Measurements from ENCODE around the gene MEIKIN.
A peak's percentile ranks its signal among the peaks of the same experiment; 100 is the strongest.

MEIKIN gene

DNA sequence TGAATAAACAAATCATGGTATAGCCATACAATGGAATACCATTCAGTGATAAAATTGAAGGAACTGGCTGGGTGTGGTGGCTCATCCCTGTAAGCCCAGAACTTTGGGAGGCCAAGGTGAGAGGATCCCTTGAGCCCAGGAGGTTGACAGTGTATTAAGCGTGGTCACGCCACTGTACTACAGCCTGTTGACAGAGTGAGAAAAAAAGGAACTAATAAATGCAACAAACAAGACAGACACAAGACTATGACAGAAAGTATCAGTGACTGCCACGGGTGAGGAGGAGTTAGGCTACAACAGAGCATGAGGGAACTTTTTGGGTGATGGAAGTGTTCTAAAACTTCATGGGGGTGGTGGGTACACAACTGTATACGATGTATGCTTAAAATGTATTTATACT, 150.9 kb downstream of the MEIKIN start:
- no peak for TF ChIP-seq Cebpa-rat (IDR thresholded peaks at IDR 0.05)
- Histone ChIP-seq H3K27ac (no peak overlapping the region), H4K20me1 (peaks cover 68% of the 10 kb centered on the region), H3K27me3 (no peaks in the 10 kb centered on the region), H3K9ac (no peak overlapping the region), H3K4me3 (no peak overlapping the region), H3K4me1 (peaks cover 32% of the 10 kb centered on the region), H3K4me2 (peak overlapping the region; percentile 85), H3K9me3 (0 out of 2 replicates have a peak, but pooled peaks cover 8% of the 10 kb centered on the region), H3K36me3 (peaks cover 2% of the 10 kb centered on the region; the same call in 1 of the 2 replicates)

DNA sequence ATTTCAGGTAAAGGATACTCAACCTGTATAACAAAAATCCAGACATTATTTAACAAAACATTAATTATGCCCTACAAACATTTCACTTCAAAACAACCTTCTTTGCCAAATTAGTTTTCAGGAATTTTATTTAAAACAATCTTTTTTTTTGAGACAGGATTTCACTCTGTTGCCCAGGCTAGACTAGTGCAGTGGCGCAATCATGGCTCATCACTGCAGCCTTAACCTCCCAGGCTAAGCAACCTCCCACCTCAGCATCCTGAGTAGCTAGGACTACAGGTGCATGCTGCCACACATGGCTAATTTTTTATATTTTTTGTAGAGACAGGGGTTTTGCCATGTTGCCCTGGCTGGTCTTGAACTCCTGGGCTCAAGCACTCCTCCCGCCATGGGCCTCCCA, 152.6 kb downstream of the MEIKIN start:
- Histone ChIP-seq H3K36me3 (peaks cover 5% of the 10 kb centered on the region; the same call in 1 of the 2 replicates), H4K20me1 (peaks cover 85% of the 10 kb centered on the region)

DNA sequence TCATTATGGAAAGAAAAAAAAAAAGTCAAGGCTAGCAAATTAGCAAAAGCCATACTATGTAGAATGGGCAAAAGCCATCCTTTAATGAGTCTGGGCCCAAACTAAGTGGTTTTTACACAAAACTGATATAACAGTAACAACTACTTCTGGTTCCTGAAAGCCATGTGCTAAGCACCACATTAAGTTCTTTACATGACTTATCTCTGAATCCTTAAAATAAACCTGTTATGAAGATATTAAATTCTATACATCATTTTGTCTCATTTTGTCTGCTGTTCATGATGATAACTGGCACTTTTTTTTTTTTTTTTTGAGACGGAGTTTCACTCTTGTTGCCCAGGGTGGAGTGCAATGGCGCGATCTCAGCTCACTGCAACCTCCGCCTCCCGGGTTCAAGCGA, 153.6 kb downstream of the MEIKIN start:
- Histone ChIP-seq H4K20me1 (peaks cover 95% of the 10 kb centered on the region), H3K4me1 (peaks cover 24% of the 10 kb centered on the region), H3K27me3 (no peaks in the 10 kb centered on the region), H3K36me3 (peaks cover 9% of the 10 kb centered on the region; the same call in 1 of the 2 replicates), H3K4me3 (no peak overlapping the region), H3K4me2 (no peak overlapping the region), H3K27ac (no peak overlapping the region), H3K9ac (no peak overlapping the region), H3K9me3 (peaks cover 14% of the 10 kb centered on the region; the same call in 1 of the 2 replicates)
- no peak for TF ChIP-seq Cebpa-rat (IDR thresholded peaks at IDR 0.05)

More for the DNA sequence above, 152.6 kb downstream of the MEIKIN start:
- no peak overlapping the region for H3K27ac ChIP-seq
- H3K4me3 ChIP-seq: no peak overlapping the region
- peaks cover 14% of the 10 kb centered on the region; the same call in 1 of the 2 replicates for H3K9me3 ChIP-seq
- no peak overlapping the region for H3K4me2 ChIP-seq
- H3K9ac ChIP-seq: no peak overlapping the region
- no peaks in the 10 kb centered on the region for H3K27me3 ChIP-seq
- no peak for TF ChIP-seq Cebpa-rat (IDR thresholded peaks at IDR 0.05)
- H3K4me1 ChIP-seq: peaks cover 29% of the 10 kb centered on the region

DNA sequence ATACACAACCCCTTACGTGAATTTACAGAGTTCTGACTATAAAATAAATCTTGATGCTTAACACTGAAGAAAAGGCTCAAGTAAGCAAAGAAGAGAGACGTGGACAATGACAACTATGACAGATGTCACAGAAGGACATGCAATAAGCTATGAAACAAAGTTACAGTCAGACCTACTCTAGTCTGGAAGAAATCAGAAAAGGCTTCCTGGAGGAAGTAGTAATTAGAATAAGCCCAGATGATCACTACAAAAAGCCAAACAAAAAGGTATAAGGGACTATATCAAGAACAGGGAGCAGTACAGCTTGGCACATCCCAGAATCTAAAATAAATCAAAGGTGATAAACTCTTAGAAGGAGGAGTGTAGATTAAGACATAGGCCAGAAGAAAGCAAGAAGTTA, 154.9 kb downstream of the MEIKIN start:
- H3K9me3 ChIP-seq: peaks cover 14% of the 10 kb centered on the region; the same call in 1 of the 2 replicates
- no peak overlapping the region for H3K27ac ChIP-seq
- H4K20me1 ChIP-seq: peaks cover 100% of the 10 kb centered on the region
- peaks cover 21% of the 10 kb centered on the region for H3K4me1 ChIP-seq
- no peak overlapping the region for H3K4me3 ChIP-seq
- H3K36me3 ChIP-seq: peaks cover 9% of the 10 kb centered on the region; the same call in 1 of the 2 replicates
- no peaks in the 10 kb centered on the region for H3K27me3 ChIP-seq
- H3K9ac ChIP-seq: no peak overlapping the region
- H3K4me2 ChIP-seq: no peak overlapping the region
- no peak for TF ChIP-seq Cebpa-rat (IDR thresholded peaks at IDR 0.05)

DNA sequence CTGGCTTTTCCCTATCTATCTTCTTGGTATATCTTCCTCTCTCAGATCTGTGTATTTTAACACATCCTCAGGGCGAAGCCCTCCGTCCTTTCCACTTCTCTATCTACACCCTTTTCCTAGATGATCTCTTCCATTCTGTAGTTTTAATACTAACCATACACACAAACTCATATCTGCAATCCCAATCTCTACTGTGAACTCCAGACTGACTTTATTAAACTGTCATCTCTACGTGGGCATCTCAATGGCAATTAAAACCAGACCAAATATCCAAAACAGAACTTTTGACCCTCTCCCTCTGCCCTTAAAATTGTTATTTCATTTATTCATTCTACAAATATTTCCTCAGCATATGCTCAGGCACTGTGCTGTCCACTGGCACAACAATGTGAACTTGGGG, 155.7 kb downstream of the MEIKIN start:
- Histone ChIP-seq H3K9ac (no peak overlapping the region), H3K4me2 (no peak overlapping the region), H3K9me3 (peaks cover 14% of the 10 kb centered on the region; the same call in 1 of the 2 replicates), H3K27me3 (no peaks in the 10 kb centered on the region), H4K20me1 (peaks cover 97% of the 10 kb centered on the region), H3K4me1 (peaks cover 13% of the 10 kb centered on the region), H3K4me3 (no peak overlapping the region), H3K36me3 (peaks cover 9% of the 10 kb centered on the region; the same call in 1 of the 2 replicates), H3K27ac (no peak overlapping the region)
- no peak for TF ChIP-seq Cebpa-rat (IDR thresholded peaks at IDR 0.05)

DNA sequence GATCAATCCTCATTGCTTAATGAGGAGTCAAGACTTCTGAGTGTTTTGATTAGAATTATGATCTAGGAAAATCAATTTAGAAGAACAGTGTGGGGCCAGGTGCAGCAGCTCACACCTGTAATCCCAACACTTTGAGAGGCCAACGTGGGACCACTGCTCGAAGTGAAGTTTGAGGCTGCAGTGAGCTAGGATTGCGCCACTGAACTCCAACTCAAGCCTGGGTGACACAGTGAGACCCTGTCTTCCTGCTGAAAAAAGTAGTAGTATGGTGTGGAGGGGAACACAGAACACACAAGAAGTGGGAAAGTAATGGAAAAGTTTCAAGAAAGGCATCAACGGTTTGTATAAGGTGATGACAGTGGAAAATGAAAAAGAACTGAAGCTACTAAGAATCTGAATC, 157.7 kb downstream of the MEIKIN start:
- no peak for TF ChIP-seq Cebpa-rat (IDR thresholded peaks at IDR 0.05)
- Histone ChIP-seq H3K4me3 (no peak overlapping the region), H4K20me1 (peaks cover 90% of the 10 kb centered on the region), H3K4me2 (no peak overlapping the region), H3K27ac (no peak overlapping the region), H3K9me3 (peaks cover 16% of the 10 kb centered on the region), H3K36me3 (peaks cover 11% of the 10 kb centered on the region), H3K9ac (no peak overlapping the region), H3K27me3 (no peaks in the 10 kb centered on the region), H3K4me1 (no peaks in the 10 kb centered on the region)

DNA sequence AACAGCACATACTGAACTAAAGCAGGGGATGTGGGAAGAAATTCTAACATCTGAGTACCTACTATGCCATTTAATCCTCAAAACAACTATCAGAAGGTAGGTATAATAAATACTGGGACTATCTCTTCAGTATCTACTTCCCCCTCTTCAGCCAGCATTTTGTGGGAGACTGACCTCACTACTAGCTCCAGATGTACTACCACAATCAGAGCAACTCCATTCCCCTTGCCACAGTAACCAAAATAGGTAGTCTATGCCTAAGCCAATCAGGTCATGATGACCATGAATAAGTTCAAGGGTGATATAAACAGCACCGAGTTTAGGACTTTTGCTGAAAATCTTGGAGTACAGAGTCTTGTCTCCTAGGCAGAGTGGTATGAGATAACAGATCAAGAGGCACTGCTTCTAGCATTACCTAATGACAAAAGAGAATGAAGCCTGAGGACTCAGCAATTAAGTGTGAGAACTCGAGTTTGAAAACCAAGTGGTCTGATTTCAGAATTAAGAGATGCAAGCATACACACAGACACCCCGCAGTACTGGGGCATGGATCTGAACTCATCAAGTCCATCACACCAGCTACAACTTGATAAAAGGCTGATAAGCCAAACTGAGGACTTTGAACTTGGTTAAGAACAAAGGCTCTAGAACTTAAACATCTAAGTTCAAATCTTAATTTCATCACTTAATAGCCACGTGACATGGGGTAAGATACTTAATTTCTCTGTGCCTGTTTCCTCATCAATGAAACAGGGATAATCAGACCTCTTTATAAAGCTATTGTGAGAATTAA, 158.4 kb downstream of the MEIKIN start:
- no peak overlapping the region for H3K4me2 ChIP-seq
- H3K27ac ChIP-seq: no peak overlapping the region
- H3K4me1 ChIP-seq: no peaks in the 10 kb centered on the region
- H3K36me3 ChIP-seq: peaks cover 16% of the 10 kb centered on the region
- H4K20me1 ChIP-seq: peaks cover 86% of the 10 kb centered on the region
- H3K9ac ChIP-seq: no peak overlapping the region
- H3K27me3 ChIP-seq: no peaks in the 10 kb centered on the region
- no peak for TF ChIP-seq Cebpa-rat (IDR thresholded peaks at IDR 0.05)
- peaks cover 21% of the 10 kb centered on the region for H3K9me3 ChIP-seq
- H3K4me3 ChIP-seq: no peak overlapping the region

DNA sequence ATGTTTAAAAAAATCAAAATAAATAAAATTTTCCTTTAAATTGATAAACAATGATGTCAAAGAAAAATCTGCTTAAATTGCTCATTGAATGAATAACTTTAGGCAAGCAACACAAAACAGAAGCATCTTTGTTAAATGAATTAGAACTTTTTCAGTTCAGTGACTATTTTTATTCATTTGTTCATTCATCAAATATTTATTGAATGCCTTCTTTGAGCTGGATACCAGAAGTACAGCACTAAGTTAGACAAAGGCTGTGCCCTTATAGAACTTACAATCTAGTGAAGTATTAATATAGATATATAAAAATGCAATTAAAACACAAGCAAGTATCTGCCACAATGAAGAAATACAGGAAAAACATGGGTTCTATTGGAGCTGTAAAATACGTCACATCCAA, 159.4 kb downstream of the MEIKIN start:
- H3K4me2 ChIP-seq: no peak overlapping the region
- peaks cover 86% of the 10 kb centered on the region for H4K20me1 ChIP-seq
- H3K36me3 ChIP-seq: peaks cover 27% of the 10 kb centered on the region
- H3K4me3 ChIP-seq: no peak overlapping the region
- H3K27ac ChIP-seq: no peak overlapping the region
- H3K4me1 ChIP-seq: no peaks in the 10 kb centered on the region
- H3K9ac ChIP-seq: no peak overlapping the region
- peaks cover 32% of the 10 kb centered on the region for H3K9me3 ChIP-seq
- TF ChIP-seq Cebpa-rat (IDR thresholded peaks at IDR 0.05): no peak
- H3K27me3 ChIP-seq: no peaks in the 10 kb centered on the region

DNA sequence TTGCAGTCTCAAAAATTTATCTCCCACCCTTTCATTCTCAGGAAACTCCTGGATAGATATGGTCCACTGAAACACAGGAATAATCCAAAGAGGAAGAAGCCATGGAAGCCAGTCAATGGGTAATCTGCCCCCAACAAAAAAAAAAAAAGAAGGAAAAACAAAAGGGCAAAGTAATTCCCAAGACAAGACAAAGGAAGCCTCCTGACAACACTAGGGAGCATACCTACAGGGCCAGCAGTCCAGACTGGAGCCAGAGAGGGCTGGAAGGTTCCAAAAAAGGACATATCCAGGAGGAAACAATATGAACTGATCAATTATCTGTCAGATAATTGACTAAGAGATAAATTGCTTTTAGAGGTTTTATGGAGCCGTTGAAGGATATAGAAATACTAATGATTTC, 161.6 kb downstream of the MEIKIN start:
- Histone ChIP-seq H3K9me3 (peaks cover 34% of the 10 kb centered on the region), H3K9ac (no peak overlapping the region), H3K4me1 (no peaks in the 10 kb centered on the region), H3K4me3 (no peak overlapping the region), H3K27me3 (no peaks in the 10 kb centered on the region), H4K20me1 (peaks cover 74% of the 10 kb centered on the region), H3K4me2 (no peak overlapping the region), H3K36me3 (peaks cover 28% of the 10 kb centered on the region), H3K27ac (no peak overlapping the region)
- TF ChIP-seq Cebpa-rat (IDR thresholded peaks at IDR 0.05): no peak

DNA sequence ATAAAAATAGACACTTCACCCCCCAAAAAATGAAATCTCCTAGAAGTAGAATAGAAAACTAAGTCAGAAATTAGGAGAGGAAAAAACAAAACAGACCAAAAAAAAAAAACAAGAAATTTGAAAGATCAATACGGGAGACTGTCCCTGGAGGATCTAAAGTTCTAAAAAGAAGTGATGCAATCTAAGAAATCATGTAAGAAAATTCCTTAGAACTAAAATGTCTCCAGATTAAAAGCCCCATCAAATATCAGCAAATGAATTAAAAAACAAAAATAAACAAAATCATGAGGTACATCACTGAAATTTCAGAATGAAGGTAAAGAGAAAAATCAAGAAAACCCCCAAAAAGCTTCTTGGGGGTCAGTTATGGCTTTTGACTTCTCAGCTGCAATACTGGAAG, 162.1 kb downstream of the MEIKIN start:
- no peak for TF ChIP-seq Cebpa-rat (IDR thresholded peaks at IDR 0.05)
- no peak overlapping the region for H3K9ac ChIP-seq
- no peaks in the 10 kb centered on the region for H3K4me1 ChIP-seq
- H3K36me3 ChIP-seq: peaks cover 28% of the 10 kb centered on the region
- no peak overlapping the region for H3K4me2 ChIP-seq
- H3K27me3 ChIP-seq: no peaks in the 10 kb centered on the region
- peaks cover 68% of the 10 kb centered on the region for H4K20me1 ChIP-seq
- no peak overlapping the region for H3K4me3 ChIP-seq
- H3K9me3 ChIP-seq: peaks cover 33% of the 10 kb centered on the region
- H3K27ac ChIP-seq: no peak overlapping the region
